HG02798 (cell line): ENCODE measurements around the gene AHRR.
"Not testable (repeated sequence)": the region's sequence is repeated elsewhere in the genome, so short reads cannot be mapped to it uniquely, and the experiment has no call there.

Source experiments
- ATAC-seq: cut with Tn5 transposase; IDR thresholded peaks from one replicate; pipeline ENCODE4 v1.9.1; 2021; ENCODE audit warnings: mild to moderate bottlenecking; ENCODE audit not compliant: unreplicated experiment, poor library complexity

Gene AHRR

GRCh38 chr5:389891-390622, 68.5 kb downstream of the AHRR start:
- no peak for ATAC-seq

- no peak for ATAC-seq
Observed at GRCh38 chr5:390623-391491, 69.3 kb downstream of the AHRR start.

GRCh38 chr5:392431-392988, 71.0 kb downstream of the AHRR start:
- no peak for ATAC-seq

DNA sequence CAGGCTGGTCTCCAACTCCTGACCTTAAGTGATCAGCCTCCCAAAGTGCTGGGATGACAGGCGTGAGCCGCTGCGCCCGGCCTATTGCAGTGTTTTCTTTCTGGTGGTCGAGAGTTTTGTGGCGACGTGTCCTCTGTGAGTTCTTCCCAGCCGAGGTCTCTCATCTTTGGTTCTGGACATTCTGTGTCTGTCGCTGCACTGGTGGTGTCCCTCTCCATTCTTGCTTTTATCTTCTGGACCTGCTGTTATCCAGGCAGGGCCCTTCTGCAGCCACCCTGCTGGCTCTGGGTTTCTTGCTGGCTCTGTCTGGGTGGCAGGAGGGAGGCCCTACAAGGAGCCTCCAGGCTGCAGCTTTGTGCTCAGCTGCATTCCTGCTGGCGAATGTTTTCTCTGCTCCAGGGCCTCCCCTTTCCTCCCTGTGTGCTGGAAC, 72.3 kb downstream of the AHRR start:
- ATAC-seq = no peak

- ATAC-seq = no peak
Observed at GRCh38 chr5:394671-395155, 73.2 kb downstream of the AHRR start.

DNA sequence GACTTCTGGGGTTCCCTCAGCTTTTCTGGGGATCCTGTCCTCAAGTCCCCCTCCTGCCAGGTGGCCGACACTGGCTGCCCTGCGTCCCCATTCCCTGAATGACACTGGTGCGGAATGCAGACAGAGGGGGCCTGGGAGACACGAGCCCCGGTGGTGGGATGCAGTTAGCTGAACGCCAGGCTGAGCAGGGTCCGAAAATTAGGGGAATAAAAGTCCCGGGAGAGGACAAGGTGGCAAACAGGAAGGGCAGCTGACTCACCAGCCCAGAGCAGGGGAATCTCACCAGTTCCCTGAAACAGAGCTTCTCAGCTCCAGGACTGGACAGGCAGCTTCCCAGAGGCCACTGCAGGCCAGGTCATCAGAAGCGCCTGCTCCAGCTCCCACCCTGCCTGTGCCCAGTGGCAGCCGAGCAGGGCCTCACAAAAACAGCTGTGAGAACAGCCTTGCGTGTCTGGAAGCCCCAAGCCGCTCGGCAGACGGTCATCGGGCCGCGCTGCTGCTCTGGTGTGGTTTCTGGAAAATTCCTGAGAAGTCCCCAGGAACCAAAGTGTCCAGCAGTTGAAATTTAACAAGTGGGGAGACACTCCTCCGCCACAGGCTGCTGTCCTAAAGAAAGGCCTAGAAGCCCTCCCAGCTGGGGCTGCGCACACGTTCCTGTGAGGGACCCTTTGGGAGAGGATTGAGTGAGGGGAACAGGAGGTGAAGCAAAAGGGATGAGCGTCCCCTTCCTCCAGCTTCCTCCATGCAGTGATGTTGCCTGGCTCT, 73.8 kb downstream of the AHRR start:
- ATAC-seq = no peak

DNA sequence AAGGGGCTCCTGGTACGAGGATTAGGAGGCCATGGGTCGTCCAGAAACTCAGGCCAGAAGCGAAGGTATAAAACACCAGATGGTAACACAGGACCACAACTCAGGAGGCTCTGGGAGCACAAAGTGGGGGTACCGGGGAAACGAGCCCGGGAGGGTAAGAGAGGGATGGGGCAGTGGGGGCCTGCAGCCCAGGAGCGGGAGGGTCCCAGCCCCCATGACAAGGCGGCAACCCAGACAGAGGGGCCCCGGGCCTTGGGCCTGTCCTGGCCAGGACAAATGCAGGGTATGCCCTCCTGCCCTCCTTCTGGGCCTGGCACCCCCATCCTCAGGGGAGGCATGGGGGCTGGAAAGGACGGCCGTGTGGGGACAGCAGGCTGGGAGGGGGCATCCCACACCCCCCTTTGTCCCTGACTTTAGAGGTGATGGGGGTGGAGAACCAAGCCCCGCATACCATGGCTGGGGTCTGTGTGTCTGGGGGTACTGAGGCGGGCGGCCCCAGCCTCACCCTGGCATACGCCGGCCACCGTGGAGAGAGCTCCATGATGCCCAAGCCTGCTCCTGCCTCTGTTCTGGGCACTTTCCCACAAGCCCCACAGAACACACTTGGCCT, 74.5 kb downstream of the AHRR start:
- ATAC-seq = no peak

DNA sequence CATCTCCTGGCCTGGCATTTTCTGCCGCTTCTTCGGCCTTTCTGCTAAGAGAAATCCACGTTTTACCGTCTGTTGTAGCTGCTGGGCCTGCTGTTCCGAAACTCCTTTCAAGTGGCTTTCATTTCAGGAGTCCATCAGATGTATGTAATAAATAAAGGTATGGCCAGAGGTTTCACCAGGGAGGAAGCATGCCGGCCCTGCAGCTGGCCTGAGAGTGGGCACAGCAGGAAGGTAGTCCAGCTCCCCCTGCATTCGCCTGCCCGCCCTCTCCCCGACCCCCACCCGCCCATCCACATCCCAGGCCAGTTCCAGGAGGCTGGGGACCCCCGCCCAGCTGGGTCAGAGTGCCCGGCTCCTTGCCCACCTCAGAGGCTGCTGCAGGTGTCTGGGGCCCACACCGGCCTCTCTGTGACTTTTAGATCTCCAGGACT, 75.0 kb downstream of the AHRR start:
- no peak for ATAC-seq

- not testable (repeated sequence) for ATAC-seq
Observed at GRCh38 chr5:398141-398474, 76.6 kb downstream of the AHRR start.

DNA sequence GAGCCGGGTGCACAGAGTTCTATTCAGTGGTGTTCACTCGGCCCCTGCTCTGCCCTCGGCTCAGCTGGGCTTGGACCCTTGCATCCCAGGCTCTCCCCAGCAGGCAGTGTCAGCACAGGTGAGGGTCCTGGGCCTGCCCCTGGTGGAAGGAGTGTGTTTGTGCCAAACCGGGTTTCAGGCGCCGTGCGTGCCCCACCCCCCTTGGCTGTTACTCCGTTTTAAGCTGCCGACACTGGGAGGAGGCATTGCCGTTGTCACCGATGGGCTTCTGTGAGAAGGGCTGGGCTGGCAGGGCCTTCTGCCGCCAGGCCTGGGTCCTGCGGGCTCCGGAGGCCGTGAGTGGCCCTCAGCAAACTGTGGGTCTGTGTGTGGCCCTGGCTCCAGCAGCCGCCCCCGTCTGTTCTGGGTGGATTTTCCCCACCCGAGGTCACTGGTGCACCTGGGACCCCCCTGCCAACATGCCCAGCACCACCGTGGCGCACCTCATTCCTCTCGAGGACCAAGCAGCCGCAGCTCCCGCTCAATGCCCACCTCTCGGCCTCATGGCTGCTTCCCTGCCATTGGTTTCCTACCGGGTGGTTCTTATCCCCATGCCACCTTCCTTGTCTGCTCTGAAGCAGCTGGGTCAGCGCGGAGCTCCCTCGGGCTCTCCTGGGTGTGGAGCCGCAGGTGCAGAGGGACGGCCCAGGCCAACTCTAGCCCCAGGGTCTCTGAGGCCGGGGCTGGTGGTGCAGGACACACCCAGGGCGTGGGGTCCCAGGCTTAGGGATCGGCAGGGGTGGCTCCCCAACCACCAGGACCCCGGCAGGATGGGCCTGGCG, 77.2 kb downstream of the AHRR start:
- no peak for ATAC-seq

DNA sequence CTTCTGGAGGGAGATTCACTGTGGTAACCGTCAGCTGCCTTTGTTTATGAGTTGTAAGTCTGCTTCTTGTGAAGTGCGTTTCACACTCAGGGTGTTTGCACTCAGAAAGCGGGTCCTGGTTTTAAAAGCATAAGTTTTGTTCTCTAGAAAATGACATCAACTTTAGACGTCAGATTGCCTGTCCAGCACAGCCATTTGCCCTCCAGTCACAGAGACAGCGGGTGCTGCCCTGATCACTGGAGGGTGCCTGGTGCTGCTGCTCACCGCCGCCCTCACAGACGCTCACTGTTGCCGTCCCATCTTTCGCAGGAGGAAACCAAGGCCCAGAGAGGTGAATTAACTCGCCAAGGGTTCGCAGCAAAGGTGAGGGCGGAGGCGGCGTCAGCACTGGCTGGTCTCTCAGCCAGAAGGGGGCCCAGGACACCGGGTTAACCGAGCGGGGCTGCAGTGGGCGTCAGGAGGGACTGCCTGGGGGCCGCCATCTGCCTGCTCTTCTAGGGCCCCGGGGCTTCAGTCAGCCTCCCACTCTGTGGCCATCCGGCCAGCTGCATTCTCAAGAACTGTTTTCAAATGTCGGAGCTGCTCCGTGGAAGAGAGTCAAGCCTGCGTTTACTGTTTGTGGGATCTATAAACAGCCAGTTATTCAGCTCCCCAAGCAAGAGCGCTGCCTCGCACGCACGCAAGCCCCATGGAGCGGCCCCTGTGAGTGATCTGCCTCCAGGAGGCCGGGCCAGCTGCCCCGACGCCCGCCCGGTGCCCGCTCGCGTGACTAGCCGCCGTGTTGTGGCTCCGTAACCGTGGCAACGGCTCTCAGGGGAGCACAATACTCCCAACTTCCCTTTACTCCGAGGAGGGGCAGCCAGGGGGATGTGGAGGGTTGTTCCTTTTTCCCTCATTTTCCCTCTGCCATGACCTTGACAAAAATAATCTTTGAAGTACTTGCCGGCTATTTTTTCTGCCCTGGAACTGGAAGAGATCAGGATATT, 78.1 kb downstream of the AHRR start:
- peak; percentile 84 for ATAC-seq

DNA sequence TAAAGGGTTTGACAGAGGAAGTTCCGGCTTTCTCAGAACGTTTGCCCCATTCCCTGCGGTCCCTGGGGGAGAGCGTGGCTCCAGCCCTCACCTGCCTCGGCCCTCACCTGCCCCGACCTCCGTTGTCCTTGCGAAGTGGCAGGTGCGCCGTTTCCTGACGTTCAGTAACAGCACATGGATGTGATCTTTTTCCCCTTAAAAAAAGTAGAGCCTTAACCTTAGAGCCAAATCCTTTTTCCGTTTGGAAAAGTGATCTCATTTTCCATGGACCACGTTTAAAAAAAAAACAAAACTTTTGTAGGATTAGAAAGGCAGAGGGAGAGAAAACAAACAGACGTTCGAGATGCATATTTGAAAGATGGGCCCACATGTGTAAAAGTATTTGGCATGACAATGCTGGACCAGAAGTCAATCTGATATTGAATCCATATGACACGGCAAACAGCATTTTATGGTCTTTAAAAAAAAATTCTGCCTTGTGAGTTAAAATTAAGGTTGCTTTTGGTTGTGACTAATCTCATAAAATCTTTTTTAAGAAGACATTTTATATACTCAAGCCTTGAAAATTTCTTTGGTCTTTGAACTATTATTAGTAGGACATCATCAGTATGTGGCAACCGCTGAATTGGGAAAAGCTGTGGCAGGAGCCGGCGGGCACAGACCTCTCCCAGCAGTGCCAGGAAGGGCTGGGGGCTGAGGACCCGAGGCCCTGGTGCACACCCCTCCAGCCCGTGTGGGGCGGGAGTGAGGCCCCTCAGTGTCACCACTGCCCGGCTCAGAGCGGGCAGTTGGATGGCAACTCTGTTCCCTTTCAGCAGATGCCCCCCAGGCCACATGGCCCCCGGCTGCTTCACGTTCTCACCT, 79.0 kb downstream of the AHRR start:
- ATAC-seq = peak; percentile 16

GRCh38 chr5:401146-402034, 79.9 kb downstream of the AHRR start:
- ATAC-seq = no peak

- not testable (repeated sequence) for ATAC-seq
Observed at GRCh38 chr5:402219-402614, 80.7 kb downstream of the AHRR start.

DNA sequence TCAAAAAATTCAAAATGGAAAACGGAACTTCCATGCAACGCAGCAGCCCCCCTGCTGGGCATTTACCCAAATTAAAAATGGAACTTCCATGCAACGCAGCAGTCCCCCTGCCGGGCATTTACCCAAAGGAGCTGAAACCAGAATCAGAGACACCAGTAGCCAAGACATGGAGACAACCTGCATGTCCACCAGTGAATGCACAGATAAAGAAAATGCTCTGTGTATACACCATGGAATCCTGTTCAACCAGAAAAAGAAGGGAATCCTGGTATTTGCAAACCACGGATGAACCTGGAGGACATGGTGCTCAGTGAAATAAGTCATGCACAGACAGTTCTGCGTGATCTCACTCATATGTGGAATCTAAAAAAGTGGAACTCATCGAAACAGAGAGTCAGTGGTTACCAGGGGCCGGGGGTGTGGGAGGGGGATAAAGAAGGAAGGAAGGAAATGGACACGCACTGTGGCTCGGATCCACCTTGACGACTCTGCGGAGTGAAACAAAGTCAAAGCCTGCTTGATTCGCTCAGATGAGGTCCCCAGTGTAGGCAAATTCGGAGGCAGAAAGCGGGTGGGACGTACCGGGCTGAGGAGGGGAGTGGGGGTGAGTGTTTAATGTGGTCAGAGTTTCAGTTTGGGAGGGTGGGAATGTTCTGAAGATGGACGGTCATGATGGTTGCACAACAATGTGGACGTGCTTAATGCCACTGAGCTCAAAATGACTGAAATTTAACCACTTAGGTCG, 81.3 kb downstream of the AHRR start:
- ATAC-seq = peak; percentile 47
